H9 (cell line): Measurements from ENCODE around the gene TECTA. TPM values are rescaled to one million over a fixed set of nuclear protein-coding genes. Genes with fewer than 3 reads are reported as not detected.

ENCODE experiments used
- DNase-seq: peaks from one replicate; pipeline ENCODE4 v3.0.0-alpha.2; 2017
- H2AFZ ChIP-seq: one replicate; pipeline ENCODE4 v1.6.1; 2013; ENCODE audit warnings: mild to moderate bottlenecking, low read length, control low read depth, moderate library complexity
- H2AK5ac ChIP-seq: 2 replicates; pipeline ENCODE4 v1.6.1; 2013; ENCODE audit warnings: low read length, control low read depth, mixed read lengths; ENCODE audit not compliant: insufficient read length
- H2BK120ac ChIP-seq: one replicate; pipeline ENCODE4 v1.6.1; 2013; ENCODE audit warnings: low read depth, mild to moderate bottlenecking, low read length, control low read depth, inconsistent platforms; ENCODE audit not compliant: poor library complexity, severe bottlenecking
- H2BK12ac ChIP-seq: 2 replicates; pipeline ENCODE4 v1.6.1; 2013; ENCODE audit warnings: low read length, control low read depth, mixed read lengths, low read depth; ENCODE audit not compliant: insufficient read length
- H2BK15ac ChIP-seq: 2 replicates; pipeline ENCODE4 v1.6.1; 2013; ENCODE audit warnings: low read depth, low read length, control low read depth
- H2BK20ac ChIP-seq: one replicate; pipeline ENCODE4 v1.6.1; 2013; ENCODE audit warnings: low read depth, mild to moderate bottlenecking, low read length, control low read depth, inconsistent platforms; ENCODE audit not compliant: poor library complexity, severe bottlenecking
- H2BK5ac ChIP-seq: 2 replicates; pipeline ENCODE4 v1.6.1; 2013; ENCODE audit warnings: low read length, control low read depth, mixed read lengths; ENCODE audit not compliant: insufficient read length
- H3K14ac ChIP-seq: 2 replicates; pipeline ENCODE4 v1.6.1; 2013; ENCODE audit warnings: low read length, control low read depth; ENCODE audit not compliant: insufficient read depth
- H3K18ac ChIP-seq: 2 replicates; pipeline ENCODE4 v1.6.1; 2013; ENCODE audit warnings: low read depth, mild to moderate bottlenecking, mixed read lengths, low read length, control low read depth; ENCODE audit not compliant: insufficient read length
- H3K23ac ChIP-seq: 2 replicates; pipeline ENCODE4 v1.6.1; 2013; ENCODE audit warnings: low read length, control low read depth, mixed read lengths, low read depth; ENCODE audit not compliant: insufficient read length
- H3K23me2 ChIP-seq: 2 replicates; pipeline ENCODE4 v1.6.1; 2013; ENCODE audit warnings: low read depth, mild to moderate bottlenecking, mixed read lengths, low read length, control low read depth; ENCODE audit not compliant: insufficient read length, poor library complexity, severe bottlenecking
- H3K27ac ChIP-seq: 2 replicates; pipeline ENCODE4 v1.5.1; 2013; ENCODE audit warnings: low read length, control low read depth, mixed read lengths, low read depth; ENCODE audit not compliant: insufficient read length
- H3K27me3 ChIP-seq: 2 replicates; pipeline ENCODE4 v1.6.1; 2013; ENCODE audit warnings: low read length, control low read depth, inconsistent platforms; ENCODE audit not compliant: insufficient read depth
- H3K4ac ChIP-seq: 2 replicates; pipeline ENCODE4 v1.6.1; 2013; ENCODE audit warnings: low read depth, mild to moderate bottlenecking, control low read depth, inconsistent platforms, low read length, moderate library complexity
- H3K4me1 ChIP-seq: 2 replicates; pipeline ENCODE4 v1.6.1; 2013; ENCODE audit warnings: low read length, control low read depth, inconsistent platforms; ENCODE audit not compliant: insufficient read depth
- H3K4me2 ChIP-seq: 2 replicates; pipeline ENCODE4 v1.6.1; 2013; ENCODE audit warnings: low read length, control low read depth, mixed read lengths; ENCODE audit not compliant: insufficient read length, insufficient read depth
- H3K56ac ChIP-seq: 2 replicates; pipeline ENCODE4 v1.6.1; 2013; ENCODE audit warnings: low read depth, mild to moderate bottlenecking, mixed read lengths, low read length, control low read depth; ENCODE audit not compliant: insufficient read length
- H3K79me1 ChIP-seq: 2 replicates; pipeline ENCODE4 v1.6.1; 2013; ENCODE audit warnings: low read depth, mild to moderate bottlenecking, moderate library complexity, low read length, control low read depth, inconsistent platforms; ENCODE audit not compliant: insufficient read depth, poor library complexity, severe bottlenecking
- H3K79me2 ChIP-seq: 2 replicates; pipeline ENCODE4 v1.6.1; 2013; ENCODE audit warnings: low read length, control low read depth, inconsistent platforms; ENCODE audit not compliant: insufficient read depth
- H3K9ac ChIP-seq: 2 replicates; pipeline ENCODE4 v1.6.1; 2013; ENCODE audit warnings: low read length, control low read depth, mixed read lengths; ENCODE audit not compliant: insufficient read length; ENCODE audit errors: extremely low read depth
- H3K9me3 ChIP-seq: one replicate; pipeline ENCODE4 v1.6.1; 2013; ENCODE audit warnings: low read depth, low read length, inconsistent platforms; ENCODE audit not compliant: control insufficient read depth
- H3T11ph ChIP-seq: one replicate; pipeline ENCODE4 v1.6.1; 2013; ENCODE audit warnings: mild to moderate bottlenecking, low read length, control low read depth, inconsistent platforms
- H4K20me1 ChIP-seq: one replicate; pipeline ENCODE4 v1.6.1; 2013; ENCODE audit not compliant: control insufficient read depth, insufficient read length, insufficient read depth
- H4K5ac ChIP-seq: 2 replicates; pipeline ENCODE4 v1.6.1; 2013; ENCODE audit warnings: low read depth, mild to moderate bottlenecking, mixed read lengths, low read length, control low read depth; ENCODE audit not compliant: insufficient read length
- H4K8ac ChIP-seq: replicated peaks from 2 replicates; pipeline ENCODE4 v1.6.1; 2013; ENCODE audit warnings: low read length, control low read depth, mixed read lengths, low read depth; ENCODE audit not compliant: insufficient read length
- H4K91ac ChIP-seq: 2 replicates; pipeline ENCODE4 v1.6.1; 2013; ENCODE audit warnings: low read depth, mild to moderate bottlenecking, moderate library complexity, mixed read lengths, low read length, control low read depth; ENCODE audit not compliant: insufficient read length
- H3K27ac Mint-ChIP-seq, 3 experiments: 2 replicates in 2 of 3; 3 replicates in 1 of 3; pipeline ENCODE4 v1.8.0; 2020 to 2021; ENCODE audit warnings: mixed read lengths in 3 of 3, mild to moderate bottlenecking in 1 of 3, moderate library complexity in 1 of 3
- H3K27me3 Mint-ChIP-seq: 2 replicates; pipeline ENCODE4 v1.8.0; 2021; ENCODE audit warnings: low read depth, mild to moderate bottlenecking, moderate library complexity, mixed read lengths
- H3K36me3 Mint-ChIP-seq, 3 experiments: 2 replicates in 2 of 3; 3 replicates in 1 of 3; pipeline ENCODE4 v1.8.0; 2020 to 2021; ENCODE audit warnings: low read depth in 3 of 3, mixed read lengths in 3 of 3; ENCODE audit not compliant: insufficient read depth in 1 of 3
- H3K4me1 Mint-ChIP-seq, 2 experiments: 2 replicates each; pipeline ENCODE4 v1.8.0; 2020; ENCODE audit warnings: mixed read lengths in 2 of 2
- H3K4me3 Mint-ChIP-seq, 2 experiments: 2 replicates in 1 of 2; 3 replicates in 1 of 2; pipeline ENCODE4 v1.8.0; 2020 to 2021; ENCODE audit warnings: mild to moderate bottlenecking in 2 of 2, mixed read lengths in 2 of 2, moderate library complexity in 1 of 2
- H3K9me3 Mint-ChIP-seq, 2 experiments: 2 replicates in 1 of 2; 3 replicates in 1 of 2; pipeline ENCODE4 v1.8.0; 2020; ENCODE audit warnings: mild to moderate bottlenecking in 2 of 2, mixed read lengths in 2 of 2, moderate library complexity in 1 of 2
- CTCF ChIP-seq: fragments of 200-600 bp; sonication (generic); conservative IDR thresholded peaks from 3 replicates; pipeline ENCODE4 v1.8.0; 2021; ENCODE audit warnings: antibody characterized with exemption, mild to moderate bottlenecking
- total RNA-seq: library from RNA; stranded (reverse); gene quantifications from 2 replicates; pipeline ENCODE4 v1.2.1, GENCODE V29; 2021

Gene TECTA
- total RNA-seq, 1 experiment from 2014 or later: 0.66 TPM

- no peak overlapping the region for H3K27ac ChIP-seq
- no peak overlapping the region for H2BK120ac ChIP-seq
- H3K9me3 ChIP-seq: no peaks in the 10 kb centered on the region
- DNase-seq: no peak
- no peaks in the 10 kb centered on the region for H3K27me3 ChIP-seq
- no peaks in the 10 kb centered on the region for H3K79me1 ChIP-seq
- H3K9ac ChIP-seq: no peak overlapping the region
- H3K23ac ChIP-seq: no peak overlapping the region
- no peak overlapping the region for H4K8ac ChIP-seq
- H2BK15ac ChIP-seq: no peak overlapping the region
- no peaks in the 10 kb centered on the region for H3K79me2 ChIP-seq
- TF ChIP-seq CTCF: no peak
- H3K4me1 ChIP-seq: no peaks in the 10 kb centered on the region
- H3K23me2 ChIP-seq: no peaks in the 10 kb centered on the region
- Mint-ChIP-seq H3K27ac (no peak overlapping the region), H3K36me3 (peaks cover 0 to 19% (median 5%) of the 10 kb centered on the region in 3 experiments; a peak in 5 of 7 replicates), H3K9me3 (no peaks in the 10 kb centered on the region), H3K27me3 (peaks cover 2% of the 10 kb centered on the region; the same call in 1 of the 2 replicates), H3K4me3 (no peak overlapping the region), H3K4me1 (no peaks in the 10 kb centered on the region; a peak in 1 of 4 replicates)
- H2BK12ac ChIP-seq: no peak overlapping the region
- H3T11ph ChIP-seq: no peak overlapping the region
- H2BK5ac ChIP-seq: no peak overlapping the region
- no peaks in the 10 kb centered on the region for H4K20me1 ChIP-seq
- H3K14ac ChIP-seq: no peak overlapping the region
- H2AK5ac ChIP-seq: no peak overlapping the region
- no peak overlapping the region for H4K5ac ChIP-seq
- no peak overlapping the region for H2BK20ac ChIP-seq
- no peak overlapping the region for H3K4me2 ChIP-seq
- no peak overlapping the region for H3K4ac ChIP-seq
- no peak overlapping the region for H3K18ac ChIP-seq
- H4K91ac ChIP-seq: no peak overlapping the region
- no peak overlapping the region for H2AFZ ChIP-seq
- H3K56ac ChIP-seq: no peak overlapping the region
Observed at GRCh38 chr11:121188776-121189175, 87.7 kb downstream of the TECTA start.
